Astrocyte of the cerebellum (primary cell): ENCODE data around the gene BAHCC1.

ENCODE experiments used
- DNase-seq: peaks from one replicate; pipeline ENCODE4 v3.0.0-alpha.2; 2011; ENCODE audit warnings: low read depth
- H3K4me3 ChIP-seq: 2 replicates; pipeline ENCODE4 v1.5.1; 2011; ENCODE audit warnings: mild to moderate bottlenecking, low read depth, low read length, moderate library complexity
- CTCF ChIP-seq: IDR thresholded peaks from 2 replicates; pipeline ENCODE4 v1.5.1; 2012; ENCODE audit warnings: low read length, low read depth, moderate library complexity, mild to moderate bottlenecking; ENCODE audit errors: missing control alignments
- in situ Hi-C: cut with HindIII; loops from 2 replicates; pipeline ENCODE4 v1.10.0; 2017; ENCODE audit warnings: low sequenced_read_pairs

The BAHCC1 gene

DNA sequence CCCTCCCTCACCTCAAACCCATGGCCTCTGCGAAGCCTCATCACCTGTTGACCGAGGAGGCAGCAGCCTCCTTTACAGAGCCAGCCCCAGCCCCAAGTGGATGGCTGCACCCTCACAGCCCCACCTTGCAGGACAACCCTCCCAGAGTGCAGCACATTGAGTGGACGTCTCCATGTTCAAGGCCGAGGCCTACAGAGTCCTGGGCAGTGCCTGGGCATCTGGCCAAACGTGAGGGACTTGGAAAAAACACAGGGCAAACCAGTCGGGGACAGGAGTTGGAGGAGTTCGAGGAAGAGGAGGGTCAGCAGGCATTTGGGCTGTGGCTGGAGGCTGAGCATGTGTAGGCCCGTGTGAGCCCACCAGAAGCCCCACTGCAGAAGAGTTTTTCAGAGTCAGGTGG, 77.8 kb downstream of the BAHCC1 start:
- H3K4me3 ChIP-seq: no peak overlapping the region
- in situ Hi-C loops: no loop called here
- no peak for TF ChIP-seq CTCF
- no peak for DNase-seq

DNA sequence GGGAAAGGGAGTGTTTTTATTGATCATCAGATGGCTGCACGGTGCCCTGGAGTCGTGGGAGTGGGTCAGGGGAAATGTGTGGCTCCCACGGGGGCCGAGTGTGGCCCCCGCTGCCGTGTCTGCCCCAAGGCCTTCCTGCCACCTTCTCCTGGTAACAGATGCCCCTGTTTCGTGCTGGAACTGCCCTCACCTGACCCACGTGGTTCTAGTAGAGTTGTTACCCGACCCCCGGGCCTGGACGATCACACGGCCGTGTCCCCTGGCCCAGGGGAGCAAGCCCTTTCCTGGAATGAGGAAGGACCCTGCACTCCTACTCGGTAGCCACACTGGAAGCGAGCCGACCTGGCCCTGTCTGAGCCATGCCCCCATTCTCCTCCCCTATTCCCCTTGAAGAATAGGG, 79.7 kb downstream of the BAHCC1 start:
- no peak for TF ChIP-seq CTCF
- in situ Hi-C loops: no loop called here

GRCh38 chr17:81476097-81476496, 80.8 kb downstream of the BAHCC1 start:
- TF ChIP-seq CTCF: no peak
- in situ Hi-C loops: no loop called here
- H3K4me3 ChIP-seq: no peak overlapping the region
- no peak for DNase-seq

More for the DNA sequence above, 79.7 kb downstream of the BAHCC1 start:
- DNase-seq: no peak
- no peak overlapping the region for H3K4me3 ChIP-seq

- DNase-seq: no peak
- no peak overlapping the region for H3K4me3 ChIP-seq
- TF ChIP-seq CTCF: no peak
- in situ Hi-C loops: no loop called here
These were observed 81.4 kb downstream of the BAHCC1 start for GRCh38 chr17:81476635-81477034.

DNA sequence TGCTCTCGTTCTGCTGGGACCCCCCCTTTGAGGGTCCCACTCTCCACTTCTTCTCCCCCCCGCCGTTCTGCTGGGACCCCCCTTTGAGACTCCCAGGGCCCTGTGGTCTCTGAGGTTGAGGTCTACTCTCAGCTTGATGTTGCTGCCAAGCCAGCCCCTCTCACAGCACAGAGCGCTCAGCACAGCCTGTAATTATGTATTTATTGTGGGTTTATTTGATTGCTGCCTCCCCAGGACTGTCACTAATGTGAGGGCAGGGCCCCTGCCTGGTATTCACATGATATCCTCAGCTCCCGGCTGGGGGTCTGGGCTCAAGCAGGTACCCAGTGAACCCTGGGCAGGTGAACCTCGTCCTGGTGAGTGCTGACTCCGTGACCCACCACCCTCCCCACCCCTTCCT, 81.9 kb downstream of the BAHCC1 start:
- no peak for TF ChIP-seq CTCF
- DNase-seq: no peak
- in situ Hi-C loops: no loop called here
- no peak overlapping the region for H3K4me3 ChIP-seq

GRCh38 chr17:81478119-81478518, 82.9 kb downstream of the BAHCC1 start:
- H3K4me3 ChIP-seq: no peak overlapping the region
- no peak for TF ChIP-seq CTCF
- in situ Hi-C loops: no loop called here
- DNase-seq: no peak
